ENCODE results near the gene ERBB4. TPM values are rescaled to one million over a fixed set of nuclear protein-coding genes. Genes with fewer than 3 reads are reported as not detected.

The ERBB4 gene
- total and polyA plus RNA-seq, 7 donors: under 0.01 to 0.33 (median 0.08) TPM; not detected in 1

- Histone ChIP-seq H3K27me3 (no peaks in the 10 kb centered on the region), H3K36me3 (no peaks in the 10 kb centered on the region), H3K4me3 (no peak overlapping the region), H3K4me1 (no peaks in the 10 kb centered on the region), H3K27ac (no peak overlapping the region), H3K9me3 (no peaks in the 10 kb centered on the region)
- intact Hi-C loops (cut with DNase I): no loop called here
- no peak for TF ChIP-seq POLR2AphosphoS5 (IDR thresholded peaks at IDR 0.05)
- TF ChIP-seq CTCF (IDR thresholded peaks at IDR 0.05): no peak
- TF ChIP-seq EP300 (IDR thresholded peaks at IDR 0.05): no peak
- no peak for TF ChIP-seq POLR2A (IDR thresholded peaks at IDR 0.05)
- WGBS, 2 donors: 49 to 54% methylated on average over 2 of the region's 2 CpGs
- DNase-seq: no peak
These were observed 1099.6 kb downstream of the ERBB4 start for GRCh38 chr2:211439011-211439410.

GRCh38 chr2:211437396-211437795 is 1101.2 kb downstream of the ERBB4 start:
- Histone ChIP-seq H3K27me3 (no peaks in the 10 kb centered on the region), H3K36me3 (no peaks in the 10 kb centered on the region), H3K27ac (no peak overlapping the region), H3K4me1 (no peaks in the 10 kb centered on the region), H3K9me3 (no peaks in the 10 kb centered on the region), H3K4me3 (no peak overlapping the region)
- TF ChIP-seq POLR2AphosphoS5 (IDR thresholded peaks at IDR 0.05) (no peak), EP300 (IDR thresholded peaks at IDR 0.05) (no peak), CTCF (IDR thresholded peaks at IDR 0.05) (no peak), POLR2A (IDR thresholded peaks at IDR 0.05) (no peak)
- 80 to 82% methylated on average over 5 of the region's 5 CpGs for WGBS, 2 donors
- intact Hi-C loops (cut with DNase I): no loop called here
- no peak for DNase-seq

- intact Hi-C loops (cut with DNase I): no loop called here
- TF ChIP-seq POLR2AphosphoS5 (IDR thresholded peaks at IDR 0.05) (no peak), POLR2A (IDR thresholded peaks at IDR 0.05) (no peak), CTCF (IDR thresholded peaks at IDR 0.05) (no peak), EP300 (IDR thresholded peaks at IDR 0.05) (no peak)
- Histone ChIP-seq H3K4me3 (no peak overlapping the region), H3K27me3 (no peaks in the 10 kb centered on the region), H3K4me1 (no peaks in the 10 kb centered on the region), H3K27ac (no peak overlapping the region), H3K36me3 (no peaks in the 10 kb centered on the region), H3K9me3 (no peaks in the 10 kb centered on the region)
- WGBS, 2 donors: 49 to 69% methylated on average over 1 of the region's 1 CpG
- no peak for DNase-seq
These were observed 1102.4 kb downstream of the ERBB4 start for GRCh38 chr2:211436182-211436581.

- no peak overlapping the region for H3K27ac ChIP-seq
- WGBS, 2 donors: 90 to 94% methylated on average over 9 of the region's 9 CpGs
- intact Hi-C loops (cut with DNase I): no loop called here
- no peak for DNase-seq
- H3K36me3 ChIP-seq: no peaks in the 10 kb centered on the region
- H3K9me3 ChIP-seq: no peaks in the 10 kb centered on the region
- no peak overlapping the region for H3K4me3 ChIP-seq
- no peak for TF ChIP-seq POLR2AphosphoS5 (IDR thresholded peaks at IDR 0.05)
- TF ChIP-seq POLR2A (IDR thresholded peaks at IDR 0.05): no peak
- no peak for TF ChIP-seq EP300 (IDR thresholded peaks at IDR 0.05)
- TF ChIP-seq CTCF (IDR thresholded peaks at IDR 0.05): no peak
- no peaks in the 10 kb centered on the region for H3K4me1 ChIP-seq
- no peaks in the 10 kb centered on the region for H3K27me3 ChIP-seq
These were observed 1103.3 kb downstream of the ERBB4 start for GRCh38 chr2:211435331-211435730.

- intact Hi-C loops (cut with DNase I): no loop called here
- H3K4me1 ChIP-seq: no peaks in the 10 kb centered on the region
- no peaks in the 10 kb centered on the region for H3K9me3 ChIP-seq
- no peak for TF ChIP-seq POLR2AphosphoS5 (IDR thresholded peaks at IDR 0.05)
- no peak for TF ChIP-seq POLR2A (IDR thresholded peaks at IDR 0.05)
- no peak for TF ChIP-seq CTCF (IDR thresholded peaks at IDR 0.05)
- no peak for TF ChIP-seq EP300 (IDR thresholded peaks at IDR 0.05)
- no peak for DNase-seq
- WGBS, 2 donors: 82 to 84% methylated on average over 3 of the region's 3 CpGs
- H3K4me3 ChIP-seq: no peak overlapping the region
- no peak overlapping the region for H3K27ac ChIP-seq
- H3K36me3 ChIP-seq: no peaks in the 10 kb centered on the region
- no peaks in the 10 kb centered on the region for H3K27me3 ChIP-seq
These were observed 1103.8 kb downstream of the ERBB4 start for GRCh38 chr2:211434773-211435172.
